Measurements from ENCODE around the gene RHOBTB3.

DNA sequence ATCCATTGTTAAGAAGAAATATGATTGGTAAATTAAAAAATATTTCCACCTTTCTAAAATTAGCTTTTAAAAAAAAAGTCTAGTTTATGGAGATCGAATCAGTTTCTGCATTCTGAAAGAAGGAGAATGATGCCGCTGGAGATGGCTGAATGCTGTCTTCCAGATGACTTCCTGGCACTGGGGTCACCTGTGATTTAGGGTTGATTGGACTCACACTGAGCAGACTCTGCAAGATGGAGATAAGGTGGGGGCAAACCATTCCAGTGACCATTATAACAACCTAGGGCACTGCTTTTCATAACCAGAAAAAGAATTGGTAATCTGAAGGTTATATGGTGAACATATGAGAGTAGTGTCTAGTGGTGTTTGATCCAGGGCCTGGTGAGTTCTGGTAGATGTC is 40.8 kb downstream of the RHOBTB3 start:
- TF ChIP-seq CTCF (IDR thresholded peaks at IDR 0.05) (no peak), POLR2A (IDR thresholded peaks at IDR 0.05) (no peak)
